K562 (cell line): ENCODE measurements around the gene DYNLT2B.

Source experiments
- CHD2 ChIP-seq: IDR thresholded peaks from 2 replicates; pipeline ENCODE4 v1.6.1; 2011; ENCODE audit warnings: low read depth, low read length
- CTCF ChIP-seq, 3 experiments: IDR thresholded peaks in 2 of 3; conservative IDR thresholded peaks in 1 of 3; 2 replicates each; pipeline ENCODE4 v1.5.1; 2011 to 2012; ENCODE audit warnings: low read length in 3 of 3, mild to moderate bottlenecking in 3 of 3, control low read depth in 2 of 3, improper control_type of control experiment in 1 of 3, inconsistent platforms in 1 of 3, low read depth in 1 of 3, mixed read lengths in 1 of 3, moderate library complexity in 1 of 3; ENCODE audit not compliant: insufficient read depth in 2 of 3

GRCh38 chr3:196273655-196274054 lies 44.4 kb downstream of the DYNLT2B start:
- no peak for TF ChIP-seq CHD2
- TF ChIP-seq CTCF (IDR thresholded peaks at IDR 0.05 in 2 of 3, conservative IDR thresholded peaks at IDR 0.05 in 1 of 3; ENCODE audit: insufficient read depth in 2 of 3, low read depth in 1 of 3, low read length in 3 of 3): no peak
